ENCODE measurements around the gene CPE. TPM values are rescaled to one million over a fixed set of nuclear protein-coding genes. Genes with fewer than 3 reads are reported as not detected.

CPE gene
- total and polyA plus RNA-seq, 2 donors (not counting 3 experiments of a cell fraction or from before 2014, with no cell fraction given) = 2.7 to 9.2 TPM

- dilution Hi-C loops (cut with MboI; ENCODE audit: extremely low pct_ligation_motif_present, low sequenced_read_pairs) = no loop called here
- Histone ChIP-seq H3K79me2 (ENCODE audit: control insufficient read depth, insufficient read depth, low read length) (no peaks in the 10 kb centered on the region), H3K9me1 (replicated peaks; ENCODE audit: control insufficient read depth, extremely low read depth, insufficient read depth, low read length) (no peaks in the 10 kb centered on the region), H3K4me2 (ENCODE audit: insufficient read depth, low read length) (no peak overlapping the region), H3K36me3 (ENCODE audit: control insufficient read depth in 2 of 2, extremely low read depth in 1 of 2, insufficient read depth in 2 of 2, low read length in 2 of 2) (no peaks in the 10 kb centered on the region), H2AFZ (ENCODE audit: low read depth, low read length) (no peak overlapping the region), H3K27ac (ENCODE audit: insufficient read depth, low read depth, low read length) (no peak overlapping the region), H3K9me3 (replicated peaks; ENCODE audit: control insufficient read depth, insufficient read depth, low read length) (no peaks in the 10 kb centered on the region), H3K4me1 (ENCODE audit: control insufficient read depth, extremely low read depth, insufficient read depth, low read length) (peaks cover 6% of the 10 kb centered on the region), H3K9ac (replicated peaks; ENCODE audit: extremely low read depth, insufficient read depth, low read length) (no peak overlapping the region), H3K4me3 (replicated peaks in 1 of 3; ENCODE audit: insufficient read depth in 1 of 3, low read depth in 1 of 3, low read length in 3 of 3) (no peak overlapping the region), H3K27me3 (ENCODE audit: control insufficient read depth in 2 of 2, insufficient read depth in 2 of 2, low read length in 2 of 2) (no peaks in the 10 kb centered on the region), H4K20me1 (replicated peaks; ENCODE audit: control insufficient read depth, extremely low read depth, insufficient read depth, low read length) (no peaks in the 10 kb centered on the region)
- DNase-seq (ENCODE audit: low read depth, low spot score) (no peak), FAIRE-seq (no peak)
- ChIA-PET POLR2A (no interaction called here), CTCF (interaction anchor here (1.8 kb wide), 1 partner anchor 13 kb away, joined by 9 read pairs; no protein-coding TSS in a partner anchor)
- no TSS peak for BruUV-seq (replicated peaks)
- TF ChIP-seq POLR2A (IDR thresholded peaks at IDR 0.05; ENCODE audit: low read depth, low read length) (no peak), FOS (IDR thresholded peaks at IDR 0.05; ENCODE audit: borderline replicate concordance, insufficient read depth, low read length) (no peak), MYC (IDR thresholded peaks at IDR 0.05; ENCODE audit: low read depth, low read length) (no peak), POLR2AphosphoS5 (IDR thresholded peaks at IDR 0.05; ENCODE audit: insufficient read depth, low read depth, low read length) (no peak), JUN (IDR thresholded peaks at IDR 0.05; ENCODE audit: borderline replicate concordance, insufficient read depth, insufficient read length, low read depth) (no peak), EZH2 (IDR thresholded peaks at IDR 0.05; ENCODE audit: borderline replicate concordance, low read depth, low read length, severe bottlenecking) (no peak), MAX (IDR thresholded peaks at IDR 0.05; ENCODE audit: insufficient read depth, insufficient read length) (no peak), GATA2 (IDR thresholded peaks at IDR 0.05; ENCODE audit: insufficient read depth, insufficient read length, low read depth, low read length) (no peak)
- TF ChIP-seq, protein P1, sequence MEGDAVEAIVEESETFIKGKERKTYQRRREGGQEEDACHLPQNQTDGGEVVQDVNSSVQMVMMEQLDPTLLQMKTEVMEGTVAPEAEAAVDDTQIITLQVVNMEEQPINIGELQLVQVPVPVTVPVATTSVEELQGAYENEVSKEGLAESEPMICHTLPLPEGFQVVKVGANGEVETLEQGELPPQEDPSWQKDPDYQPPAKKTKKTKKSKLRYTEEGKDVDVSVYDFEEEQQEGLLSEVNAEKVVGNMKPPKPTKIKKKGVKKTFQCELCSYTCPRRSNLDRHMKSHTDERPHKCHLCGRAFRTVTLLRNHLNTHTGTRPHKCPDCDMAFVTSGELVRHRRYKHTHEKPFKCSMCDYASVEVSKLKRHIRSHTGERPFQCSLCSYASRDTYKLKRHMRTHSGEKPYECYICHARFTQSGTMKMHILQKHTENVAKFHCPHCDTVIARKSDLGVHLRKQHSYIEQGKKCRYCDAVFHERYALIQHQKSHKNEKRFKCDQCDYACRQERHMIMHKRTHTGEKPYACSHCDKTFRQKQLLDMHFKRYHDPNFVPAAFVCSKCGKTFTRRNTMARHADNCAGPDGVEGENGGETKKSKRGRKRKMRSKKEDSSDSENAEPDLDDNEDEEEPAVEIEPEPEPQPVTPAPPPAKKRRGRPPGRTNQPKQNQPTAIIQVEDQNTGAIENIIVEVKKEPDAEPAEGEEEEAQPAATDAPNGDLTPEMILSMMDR (IDR thresholded peaks at IDR 0.05; ENCODE audit: extremely low read depth in 1 of 2, insufficient read depth in 1 of 2, low read depth in 1 of 2, low read length in 2 of 2) = no peak
- intact Hi-C loops (cut with micrococcal nuclease) = no loop called here
These were observed 127.4 kb downstream of the CPE start for GRCh38 chr4:165505958-165506837.

Data from endothelial cell of umbilical vein (primary cell).